ENCODE results near the gene TSPOAP1.

- TF ChIP-seq CREB1 (CRISPR knock-in tag; IDR thresholded peaks at IDR 0.05) (no peak), CTCF (IDR thresholded peaks at IDR 0.05) (no peak), KAT7 (CRISPR knock-in tag; IDR thresholded peaks at IDR 0.05; ENCODE audit: borderline replicate concordance) (no peak), NFATC4 (CRISPR knock-in tag; IDR thresholded peaks at IDR 0.05) (no peak), ATF3 (CRISPR knock-in tag; conservative IDR thresholded peaks at IDR 0.05) (no peak), E2F1 (CRISPR knock-in tag; IDR thresholded peaks at IDR 0.05) (no peak), PRDM15 (CRISPR knock-in tag; IDR thresholded peaks at IDR 0.05) (no peak), FOXK1 (CRISPR knock-in tag; IDR thresholded peaks at IDR 0.05) (no peak), IRF2 (CRISPR knock-in tag; IDR thresholded peaks at IDR 0.05; ENCODE audit: borderline replicate concordance, low read depth) (no peak), TP53 (CRISPR knock-in tag; IDR thresholded peaks at IDR 0.05) (no peak), CDX4 (CRISPR knock-in tag; IDR thresholded peaks at IDR 0.05; ENCODE audit: borderline replicate concordance) (no peak), ZNF232 (CRISPR knock-in tag; IDR thresholded peaks at IDR 0.05) (no peak)
These were observed 76.5 kb downstream of the TSPOAP1 start for GRCh38 chr17:58252141-58252540.

Measured in WTC11 (cell line).